Measurements from ENCODE around the gene PTGS1. TPM values are rescaled to one million over a fixed set of nuclear protein-coding genes. Genes with fewer than 3 reads are reported as not detected.

PTGS1 gene
- total RNA-seq, 1 donor from 2014 or later = 33.4 TPM

DNA sequence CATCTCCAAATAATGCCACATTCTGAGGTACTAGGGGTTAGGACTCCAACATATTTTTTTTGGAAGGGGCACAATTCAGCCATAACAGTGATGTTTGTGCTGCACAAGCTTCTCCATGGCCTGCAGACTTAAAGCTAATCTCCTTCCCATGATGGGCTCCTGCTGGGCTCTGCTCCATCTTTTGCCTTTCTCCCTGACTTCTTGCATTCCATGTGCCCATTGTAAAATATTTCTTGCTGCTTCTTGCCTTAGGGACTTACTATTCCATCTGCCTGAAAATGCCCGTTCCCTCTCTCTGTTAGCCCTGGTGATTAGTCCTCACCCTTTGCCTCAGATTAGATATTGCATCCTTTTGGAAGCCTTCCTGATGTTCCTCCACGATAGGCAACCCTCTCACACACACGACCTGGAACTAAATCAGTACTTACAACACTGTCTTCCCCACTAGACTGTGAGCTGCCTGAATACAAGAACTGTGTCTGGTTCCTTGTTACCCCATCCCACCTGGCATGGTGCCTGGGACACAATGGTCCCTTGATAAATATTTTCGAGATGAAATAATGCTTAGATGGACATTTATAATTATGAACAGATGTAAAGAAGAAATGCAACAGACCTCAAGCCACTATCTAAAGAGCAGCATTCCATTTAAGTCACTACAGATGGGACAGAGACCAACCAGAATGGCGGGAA lies 73.4 kb downstream of the PTGS1 start:
- TF ChIP-seq, protein P1, sequence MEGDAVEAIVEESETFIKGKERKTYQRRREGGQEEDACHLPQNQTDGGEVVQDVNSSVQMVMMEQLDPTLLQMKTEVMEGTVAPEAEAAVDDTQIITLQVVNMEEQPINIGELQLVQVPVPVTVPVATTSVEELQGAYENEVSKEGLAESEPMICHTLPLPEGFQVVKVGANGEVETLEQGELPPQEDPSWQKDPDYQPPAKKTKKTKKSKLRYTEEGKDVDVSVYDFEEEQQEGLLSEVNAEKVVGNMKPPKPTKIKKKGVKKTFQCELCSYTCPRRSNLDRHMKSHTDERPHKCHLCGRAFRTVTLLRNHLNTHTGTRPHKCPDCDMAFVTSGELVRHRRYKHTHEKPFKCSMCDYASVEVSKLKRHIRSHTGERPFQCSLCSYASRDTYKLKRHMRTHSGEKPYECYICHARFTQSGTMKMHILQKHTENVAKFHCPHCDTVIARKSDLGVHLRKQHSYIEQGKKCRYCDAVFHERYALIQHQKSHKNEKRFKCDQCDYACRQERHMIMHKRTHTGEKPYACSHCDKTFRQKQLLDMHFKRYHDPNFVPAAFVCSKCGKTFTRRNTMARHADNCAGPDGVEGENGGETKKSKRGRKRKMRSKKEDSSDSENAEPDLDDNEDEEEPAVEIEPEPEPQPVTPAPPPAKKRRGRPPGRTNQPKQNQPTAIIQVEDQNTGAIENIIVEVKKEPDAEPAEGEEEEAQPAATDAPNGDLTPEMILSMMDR (IDR thresholded peaks at IDR 0.05; ENCODE audit: unreplicated experiment) = no peak
- no peak overlapping the region for H3K27ac Mint-ChIP-seq (ENCODE audit: unreplicated experiment)
- no peaks in the 10 kb centered on the region for H3K4me1 Mint-ChIP-seq (ENCODE audit: unreplicated experiment)
- H3K36me3 Mint-ChIP-seq (ENCODE audit: low read depth, unreplicated experiment) = no peaks in the 10 kb centered on the region
- no peak for DNase-seq (ENCODE audit: low spot score)
- H3K27me3 Mint-ChIP-seq (ENCODE audit: unreplicated experiment) = peaks cover 2% of the 10 kb centered on the region
- H3K4me3 Mint-ChIP-seq (ENCODE audit: unreplicated experiment) = no peak overlapping the region
- peaks cover 6% of the 10 kb centered on the region for H3K9me3 Mint-ChIP-seq (ENCODE audit: unreplicated experiment)

Other genes starting within 250 kb of the PTGS1 start
- gene NDUFA8, start 211.2 kb upstream of the PTGS1 start, total RNA-seq (ENCODE audit: unreplicated experiment) = 45.2 TPM
- 0.64 TPM for gene MORN5, start 211.1 kb upstream of the PTGS1 start, total RNA-seq (ENCODE audit: unreplicated experiment)
- gene LHX6, start 142.1 kb upstream of the PTGS1 start, total RNA-seq (ENCODE audit: unreplicated experiment) = 6.0 TPM
- gene RBM18, start 106.2 kb upstream of the PTGS1 start, total RNA-seq (ENCODE audit: unreplicated experiment) = 22.2 TPM
- gene MRRF, start 106.1 kb upstream of the PTGS1 start, total RNA-seq (ENCODE audit: unreplicated experiment) = 40.3 TPM
- not detected for gene OR1J1, start 106.9 kb downstream of the PTGS1 start, total RNA-seq (ENCODE audit: unreplicated experiment)
- gene OR1J2, start 139.8 kb downstream of the PTGS1 start, total RNA-seq (ENCODE audit: unreplicated experiment) = not detected
- gene OR1J4, start 148.1 kb downstream of the PTGS1 start, total RNA-seq (ENCODE audit: unreplicated experiment) = not detected
- gene OR1N1, start 156.3 kb downstream of the PTGS1 start, total RNA-seq (ENCODE audit: unreplicated experiment) = not detected
- not detected for gene OR1N2, start 182.1 kb downstream of the PTGS1 start, total RNA-seq (ENCODE audit: unreplicated experiment)
- gene OR1L8, start 212.4 kb downstream of the PTGS1 start, total RNA-seq (ENCODE audit: unreplicated experiment) = 0.13 TPM
- gene OR1Q1, start 243.7 kb downstream of the PTGS1 start, total RNA-seq (ENCODE audit: unreplicated experiment) = not detected

All from endothelial cell (in vitro differentiated cells).